SK-N-SH treated with all-trans-retinoic acid at 6 μM for 48 hours (cell line): ENCODE measurements around the gene MGLL.
A peak's percentile ranks its signal among the peaks of the same experiment; 100 is the strongest.

Experiments
- ATAC-seq: fragments of 200-7000 bp; cut with Tn5 transposase; 3 replicates; pipeline ENCODE4 v1.9.1; 2020; ENCODE audit warnings: mild to moderate bottlenecking, moderate library complexity
- ARNTL ChIP-seq: fragments of 450-650 bp; formaldehyde crosslinking; IDR thresholded peaks from 2 replicates; pipeline ENCODE4 v1.5.0; 2020; ENCODE audit warnings: low read depth, mild to moderate bottlenecking, moderate library complexity, borderline replicate concordance
- BACH2 ChIP-seq: fragments of 250-450 bp; sonication (Bioruptor Pico); IDR thresholded peaks from 2 replicates; pipeline ENCODE4 v1.9.0; 2021; ENCODE audit warnings: mild to moderate bottlenecking, borderline replicate concordance
- CREB5 ChIP-seq: fragments of 250-450 bp; sonication (Bioruptor Pico); IDR thresholded peaks from 2 replicates; pipeline ENCODE4 v1.5.1; 2020; ENCODE audit warnings: low read depth, mild to moderate bottlenecking, moderate library complexity
- CSDC2 ChIP-seq: fragments of 250-450 bp; sonication (Bioruptor Pico); IDR thresholded peaks from 2 replicates; pipeline ENCODE4 v1.5.0; 2020; ENCODE audit warnings: mild to moderate bottlenecking, moderate library complexity
- ESRRG ChIP-seq: fragments of 250-450 bp; sonication (Bioruptor Pico); IDR thresholded peaks from 2 replicates; pipeline ENCODE4 v1.6.1; 2021; ENCODE audit warnings: mild to moderate bottlenecking
- GLIS3 ChIP-seq: fragments of 250-450 bp; sonication (Bioruptor Pico); IDR thresholded peaks from 2 replicates; pipeline ENCODE4 v1.5.0; 2020; ENCODE audit warnings: mild to moderate bottlenecking, moderate library complexity
- ISL1 ChIP-seq: fragments of 250-450 bp; sonication (Bioruptor Pico); IDR thresholded peaks from 2 replicates; pipeline ENCODE4 v2.1.2; 2022; ENCODE audit warnings: mild to moderate bottlenecking, moderate library complexity
- POU6F1 ChIP-seq: fragments of 250-450 bp; sonication (Bioruptor Pico); IDR thresholded peaks from 2 replicates; pipeline ENCODE4 v1.8.0; 2021; ENCODE audit warnings: low read depth, mild to moderate bottlenecking, moderate library complexity, borderline replicate concordance
- PPARA ChIP-seq: fragments of 250-450 bp; sonication (Bioruptor Pico); IDR thresholded peaks from 2 replicates; pipeline ENCODE4 v1.5.0; 2020; ENCODE audit warnings: mild to moderate bottlenecking, borderline replicate concordance
- RARB ChIP-seq: fragments of 250-450 bp; sonication (Bioruptor Pico); IDR thresholded peaks from 2 replicates; pipeline ENCODE4 v1.8.0; 2021; ENCODE audit warnings: mild to moderate bottlenecking, moderate library complexity
- SNAI2 ChIP-seq: fragments of 250-450 bp; sonication (Bioruptor Pico); IDR thresholded peaks from 2 replicates; pipeline ENCODE4 v1.5.0; 2020; ENCODE audit warnings: mild to moderate bottlenecking, moderate library complexity
- TCF4 ChIP-seq: fragments of 250-450 bp; sonication (Bioruptor Pico); IDR thresholded peaks from 2 replicates; pipeline ENCODE4 v1.8.0; 2021; ENCODE audit warnings: mild to moderate bottlenecking, moderate library complexity, borderline replicate concordance
- TOX ChIP-seq: fragments of 250-450 bp; sonication (Bioruptor Pico); IDR thresholded peaks from 2 replicates; pipeline ENCODE4 v1.8.0; 2021; ENCODE audit warnings: mild to moderate bottlenecking, moderate library complexity, borderline replicate concordance
- TSHZ2 ChIP-seq: fragments of 250-450 bp; sonication (Bioruptor Pico); IDR thresholded peaks from 2 replicates; pipeline ENCODE4 v1.5.0; 2020; ENCODE audit warnings: mild to moderate bottlenecking, moderate library complexity
- ZC3H10 ChIP-seq: fragments of 250-450 bp; sonication (Bioruptor Pico); IDR thresholded peaks from 2 replicates; pipeline ENCODE4 v1.5.1; 2021; ENCODE audit warnings: mild to moderate bottlenecking, moderate library complexity
- ZFP3 ChIP-seq: fragments of 250-450 bp; sonication (Bioruptor Pico); IDR thresholded peaks from 2 replicates; pipeline ENCODE4 v1.5.0; 2020; ENCODE audit warnings: mild to moderate bottlenecking, moderate library complexity
- ZNF565 ChIP-seq: fragments of 450-650 bp; formaldehyde crosslinking; conservative IDR thresholded peaks from 2 replicates; pipeline ENCODE4 v1.5.0; 2020; ENCODE audit warnings: low read depth, mild to moderate bottlenecking, moderate library complexity
- ZNF70 ChIP-seq: fragments of 450-650 bp; formaldehyde crosslinking; IDR thresholded peaks from 2 replicates; pipeline ENCODE4 v1.5.0; 2020; ENCODE audit warnings: mild to moderate bottlenecking, moderate library complexity
- ZNF8 ChIP-seq: fragments of 450-650 bp; formaldehyde crosslinking; IDR thresholded peaks from 2 replicates; pipeline ENCODE4 v1.5.0; 2020; ENCODE audit warnings: mild to moderate bottlenecking, moderate library complexity
- TF ChIP-seq, protein P1 (sequence below): fragments of 250-450 bp; sonication (Bioruptor Pico); IDR thresholded peaks from 2 replicates; pipeline ENCODE4 v1.8.0; 2020; ENCODE audit warnings: mild to moderate bottlenecking, moderate library complexity, borderline replicate concordance

The MGLL gene

GRCh38 chr3:127750226-127751031 lies 71.9 kb downstream of the MGLL start:
- peak; percentile 60 for ATAC-seq
- no peak for TF ChIP-seq TSHZ2 (CRISPR knock-in tag)
- TF ChIP-seq ZNF8 (CRISPR knock-in tag): peak; percentile 86
- TF ChIP-seq, all 23 proteins: peak for 1

GRCh38 chr3:127749787-127750225 lies 72.5 kb downstream of the MGLL start:
- no peak for ATAC-seq
- no peak for TF ChIP-seq SNAI2 (CRISPR knock-in tag)
- no peak for TF ChIP-seq POU6F1 (CRISPR knock-in tag)
- TF ChIP-seq ZNF565 (CRISPR knock-in tag): no peak
- no peak for TF ChIP-seq RARB (CRISPR knock-in tag)
- no peak for TF ChIP-seq ZC3H10 (CRISPR knock-in tag)
- no peak for TF ChIP-seq CREB5 (CRISPR knock-in tag)
- TF ChIP-seq PPARA (CRISPR knock-in tag): no peak
- TF ChIP-seq ZFP3 (CRISPR knock-in tag): no peak
- TF ChIP-seq ISL1: no peak
- TF ChIP-seq TSHZ2 (CRISPR knock-in tag): no peak
- TF ChIP-seq BACH2 (CRISPR knock-in tag): no peak
- no peak for TF ChIP-seq ARNTL (CRISPR knock-in tag)
- TF ChIP-seq TOX (CRISPR knock-in tag): no peak
- no peak for TF ChIP-seq ZNF70 (CRISPR knock-in tag)
- TF ChIP-seq, protein P1, sequence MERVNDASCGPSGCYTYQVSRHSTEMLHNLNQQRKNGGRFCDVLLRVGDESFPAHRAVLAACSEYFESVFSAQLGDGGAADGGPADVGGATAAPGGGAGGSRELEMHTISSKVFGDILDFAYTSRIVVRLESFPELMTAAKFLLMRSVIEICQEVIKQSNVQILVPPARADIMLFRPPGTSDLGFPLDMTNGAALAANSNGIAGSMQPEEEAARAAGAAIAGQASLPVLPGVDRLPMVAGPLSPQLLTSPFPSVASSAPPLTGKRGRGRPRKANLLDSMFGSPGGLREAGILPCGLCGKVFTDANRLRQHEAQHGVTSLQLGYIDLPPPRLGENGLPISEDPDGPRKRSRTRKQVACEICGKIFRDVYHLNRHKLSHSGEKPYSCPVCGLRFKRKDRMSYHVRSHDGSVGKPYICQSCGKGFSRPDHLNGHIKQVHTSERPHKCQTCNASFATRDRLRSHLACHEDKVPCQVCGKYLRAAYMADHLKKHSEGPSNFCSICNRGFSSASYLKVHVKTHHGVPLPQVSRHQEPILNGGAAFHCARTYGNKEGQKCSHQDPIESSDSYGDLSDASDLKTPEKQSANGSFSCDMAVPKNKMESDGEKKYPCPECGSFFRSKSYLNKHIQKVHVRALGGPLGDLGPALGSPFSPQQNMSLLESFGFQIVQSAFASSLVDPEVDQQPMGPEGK (CRISPR knock-in tag): no peak
- no peak for TF ChIP-seq ESRRG (CRISPR knock-in tag)
- TF ChIP-seq GLIS3 (CRISPR knock-in tag): no peak
- TF ChIP-seq TCF4 (CRISPR knock-in tag): no peak
- TF ChIP-seq, all 23 proteins: peak for 0

DNA sequence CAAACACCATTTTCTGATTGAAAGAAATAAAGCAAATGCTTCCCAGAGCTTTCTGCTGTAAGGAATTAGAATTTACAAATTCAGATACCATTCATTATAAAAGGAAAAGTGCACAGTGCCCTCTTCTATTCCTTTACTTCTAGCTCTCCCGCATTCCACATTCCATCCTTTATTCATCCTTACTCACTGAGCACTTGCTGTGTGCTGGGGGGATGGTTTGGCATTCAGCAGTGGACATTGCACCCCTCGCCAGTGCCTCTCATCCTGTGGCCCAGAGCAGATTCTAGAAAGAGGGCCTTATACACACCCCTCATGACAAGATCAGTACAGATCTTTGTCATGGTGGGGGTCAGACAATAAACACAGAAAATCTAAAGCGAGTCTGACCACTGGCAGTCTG lies 73.0 kb downstream of the MGLL start:
- ATAC-seq: no peak
- TF ChIP-seq ZNF8 (CRISPR knock-in tag): no peak
- no peak for TF ChIP-seq ARNTL (CRISPR knock-in tag)
- TF ChIP-seq, protein P1 (CRISPR knock-in tag): no peak
- TF ChIP-seq TSHZ2 (CRISPR knock-in tag): no peak
- no peak for TF ChIP-seq ZNF565 (CRISPR knock-in tag)
- TF ChIP-seq ESRRG (CRISPR knock-in tag): no peak
- TF ChIP-seq TCF4 (CRISPR knock-in tag): no peak
- no peak for TF ChIP-seq CSDC2 (CRISPR knock-in tag)
- TF ChIP-seq ZNF70 (CRISPR knock-in tag): no peak
